PFSK-1 (cell line): ENCODE results near the gene XXYLT1.

Source experiments
- FOXP2 ChIP-seq: optimal IDR thresholded peaks from 2 replicates; pipeline ENCODE3; 2011; ENCODE audit warnings: borderline replicate concordance, control low read depth, inconsistent platforms; ENCODE audit not compliant: insufficient read depth; ENCODE audit errors: extremely low read length, extremely low read depth
- POLR2AphosphoS5 ChIP-seq: IDR thresholded peaks from 2 replicates; pipeline ENCODE4 v1.6.1; 2012; ENCODE audit warnings: low read depth, mild to moderate bottlenecking, control low read depth, low read length, moderate library complexity
- SIN3A ChIP-seq: IDR thresholded peaks from 2 replicates; pipeline ENCODE4 v1.6.1; 2012; ENCODE audit warnings: mild to moderate bottlenecking, low read length, moderate library complexity, borderline replicate concordance; ENCODE audit not compliant: insufficient read depth
- TAF1 ChIP-seq: IDR thresholded peaks from 2 replicates; pipeline ENCODE4 v1.6.1; 2012; ENCODE audit warnings: low read length, control low read depth, borderline replicate concordance; ENCODE audit not compliant: insufficient read depth
- TF ChIP-seq, protein P1 (sequence below), 2 experiments: IDR thresholded peaks; 2 replicates each; pipeline versions ENCODE4 v1.6.1 to v1.8.0; 2011 to 2012; ENCODE audit warnings: low read depth in 2 of 2, low read length in 2 of 2, control low read depth in 1 of 2, inconsistent platforms in 1 of 2, mild to moderate bottlenecking in 1 of 2, moderate library complexity in 1 of 2; ENCODE audit not compliant: insufficient read depth in 1 of 2

DNA sequence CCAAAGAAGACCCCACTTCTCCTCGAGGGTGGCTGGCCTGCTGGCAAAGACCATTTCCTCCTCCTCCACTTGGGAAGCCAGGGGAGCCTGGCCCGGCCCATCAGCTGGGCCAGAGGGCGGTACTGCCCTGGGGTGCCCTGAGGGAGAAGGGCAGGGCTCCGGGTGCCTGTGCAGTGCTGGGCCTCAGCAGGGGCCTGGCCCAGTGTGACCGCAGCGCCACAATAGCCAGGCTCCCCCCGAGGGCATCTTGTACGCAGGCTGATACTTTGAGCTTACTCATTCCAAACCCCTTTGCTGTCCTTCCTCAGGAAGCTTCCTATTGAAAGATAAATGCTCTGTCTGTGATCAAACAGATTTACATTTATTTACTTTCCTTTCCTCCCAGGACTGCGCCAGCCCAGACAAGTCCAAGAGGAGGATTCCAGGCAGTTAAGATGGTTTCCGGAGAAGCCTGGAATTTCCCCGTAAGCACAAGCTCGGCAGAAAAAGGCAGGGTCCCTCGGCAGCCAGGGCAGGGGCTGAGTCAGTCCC lies 240.1 kb downstream of the XXYLT1 start:
- no peak for TF ChIP-seq FOXP2
- no peak for TF ChIP-seq SIN3A
- TF ChIP-seq, protein P1, sequence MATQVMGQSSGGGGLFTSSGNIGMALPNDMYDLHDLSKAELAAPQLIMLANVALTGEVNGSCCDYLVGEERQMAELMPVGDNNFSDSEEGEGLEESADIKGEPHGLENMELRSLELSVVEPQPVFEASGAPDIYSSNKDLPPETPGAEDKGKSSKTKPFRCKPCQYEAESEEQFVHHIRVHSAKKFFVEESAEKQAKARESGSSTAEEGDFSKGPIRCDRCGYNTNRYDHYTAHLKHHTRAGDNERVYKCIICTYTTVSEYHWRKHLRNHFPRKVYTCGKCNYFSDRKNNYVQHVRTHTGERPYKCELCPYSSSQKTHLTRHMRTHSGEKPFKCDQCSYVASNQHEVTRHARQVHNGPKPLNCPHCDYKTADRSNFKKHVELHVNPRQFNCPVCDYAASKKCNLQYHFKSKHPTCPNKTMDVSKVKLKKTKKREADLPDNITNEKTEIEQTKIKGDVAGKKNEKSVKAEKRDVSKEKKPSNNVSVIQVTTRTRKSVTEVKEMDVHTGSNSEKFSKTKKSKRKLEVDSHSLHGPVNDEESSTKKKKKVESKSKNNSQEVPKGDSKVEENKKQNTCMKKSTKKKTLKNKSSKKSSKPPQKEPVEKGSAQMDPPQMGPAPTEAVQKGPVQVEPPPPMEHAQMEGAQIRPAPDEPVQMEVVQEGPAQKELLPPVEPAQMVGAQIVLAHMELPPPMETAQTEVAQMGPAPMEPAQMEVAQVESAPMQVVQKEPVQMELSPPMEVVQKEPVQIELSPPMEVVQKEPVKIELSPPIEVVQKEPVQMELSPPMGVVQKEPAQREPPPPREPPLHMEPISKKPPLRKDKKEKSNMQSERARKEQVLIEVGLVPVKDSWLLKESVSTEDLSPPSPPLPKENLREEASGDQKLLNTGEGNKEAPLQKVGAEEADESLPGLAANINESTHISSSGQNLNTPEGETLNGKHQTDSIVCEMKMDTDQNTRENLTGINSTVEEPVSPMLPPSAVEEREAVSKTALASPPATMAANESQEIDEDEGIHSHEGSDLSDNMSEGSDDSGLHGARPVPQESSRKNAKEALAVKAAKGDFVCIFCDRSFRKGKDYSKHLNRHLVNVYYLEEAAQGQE (IDR thresholded peaks at IDR 0.05; ENCODE audit: insufficient read depth in 1 of 2, low read depth in 2 of 2, low read length in 2 of 2) = no peak
- TF ChIP-seq POLR2AphosphoS5 = no peak
- TF ChIP-seq TAF1 = no peak
